Central memory CD8-positive, alpha-beta T cell (primary cell): ENCODE results near the gene ECE1.
"Not testable (repeated sequence)": the region's sequence is repeated elsewhere in the genome, so short reads cannot be mapped to it uniquely, and the experiment has no call there.

Experiments used
- ATAC-seq: fragments of 150-1000 bp; cut with Tn5 transposase; replicated peaks from 2 replicates; pipeline ENCODE4 v1.10.0; 2022; ENCODE audit warnings: mild to moderate bottlenecking, moderate FRiP score, moderate number of reproducible peaks; ENCODE audit not compliant: poor library complexity, severe bottlenecking; ENCODE audit errors: extremely low read depth
- DNase-seq, 2 donors: peaks; one replicate each; pipeline ENCODE4 v3.0.0; 2021; ENCODE audit warnings: low spot score in 2 of 2
- H3K27ac Mint-ChIP-seq: one replicate; pipeline ENCODE4 v1.8.0; 2022; ENCODE audit warnings: low read depth, mild to moderate bottlenecking, moderate library complexity, mixed read lengths
- H3K27me3 Mint-ChIP-seq: one replicate; pipeline ENCODE4 v1.8.0; 2022; ENCODE audit warnings: mixed read lengths
- H3K36me3 Mint-ChIP-seq: one replicate; pipeline ENCODE4 v1.8.0; 2022; ENCODE audit warnings: mild to moderate bottlenecking, moderate library complexity, mixed read lengths; ENCODE audit not compliant: insufficient read depth
- H3K4me1 Mint-ChIP-seq: one replicate; pipeline ENCODE4 v1.8.0; 2022; ENCODE audit warnings: mixed read lengths
- H3K4me3 Mint-ChIP-seq: one replicate; pipeline ENCODE4 v1.8.0; 2022; ENCODE audit warnings: mild to moderate bottlenecking, moderate library complexity, mixed read lengths
- H3K9me3 Mint-ChIP-seq: one replicate; pipeline ENCODE4 v1.8.0; 2022; ENCODE audit warnings: mixed read lengths

The ECE1 gene

DNA sequence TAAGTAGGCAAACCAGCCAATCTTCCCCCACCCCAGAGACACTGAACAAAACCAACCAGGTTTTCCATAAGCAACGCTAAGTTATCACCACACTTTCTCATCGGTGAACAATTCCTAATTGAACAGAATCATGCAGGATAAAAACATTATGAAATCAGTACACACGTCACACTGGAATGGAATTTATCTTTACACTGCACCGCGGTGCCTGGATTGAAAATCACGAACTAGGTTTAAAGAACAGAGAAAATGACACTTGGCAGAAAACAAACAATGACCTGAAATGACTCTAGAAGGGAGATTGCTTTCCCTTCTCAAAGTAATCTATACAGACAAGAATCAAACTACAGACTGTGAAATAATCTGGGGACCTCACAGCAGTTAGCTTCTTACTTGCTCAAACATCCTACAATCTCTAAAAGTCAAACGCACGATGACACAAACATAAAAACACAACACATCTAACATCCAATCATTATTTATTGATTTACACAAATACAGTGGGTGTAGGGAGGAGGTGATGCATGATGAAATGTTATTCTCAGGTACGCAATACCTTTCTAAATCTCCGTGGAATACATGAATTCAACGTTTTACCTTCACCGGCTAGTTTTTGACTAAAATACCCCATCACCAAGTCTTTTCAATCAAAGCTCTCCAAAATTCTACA lies 115.5 kb downstream of the ECE1 start:
- H3K4me1 Mint-ChIP-seq: peaks cover 39% of the 10 kb centered on the region
- no peaks in the 10 kb centered on the region for H3K9me3 Mint-ChIP-seq
- H3K36me3 Mint-ChIP-seq: peaks cover 14% of the 10 kb centered on the region
- ATAC-seq (no peak), DNase-seq (no peak)
- peak overlapping the region; percentile 90 for H3K4me3 Mint-ChIP-seq
- H3K27me3 Mint-ChIP-seq: no peaks in the 10 kb centered on the region
- H3K27ac Mint-ChIP-seq: peak overlapping the region; percentile 97

DNA sequence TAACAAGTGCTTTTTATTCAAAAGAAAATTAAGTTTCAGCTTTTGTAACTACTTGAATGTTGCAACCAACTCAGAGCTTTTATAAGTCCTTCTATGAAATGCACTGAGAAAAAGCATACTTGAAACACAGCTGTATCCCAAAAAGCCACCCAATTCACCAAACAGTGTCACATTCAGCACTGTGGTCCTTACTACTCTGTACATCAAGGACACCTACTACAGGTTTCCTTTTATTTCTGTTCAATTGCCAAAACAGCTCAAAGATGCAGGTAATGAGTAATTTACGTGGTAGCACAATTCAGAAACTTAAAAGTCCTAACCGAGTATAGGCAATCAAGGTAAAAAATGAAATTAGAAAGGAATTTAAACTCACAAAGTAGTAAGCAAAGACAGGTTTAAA lies 116.0 kb downstream of the ECE1 start:
- peak overlapping the region; percentile 90 for H3K4me3 Mint-ChIP-seq
- DNase-seq (no peak), ATAC-seq (no peak)
- peak overlapping the region; percentile 14 for H3K27ac Mint-ChIP-seq
- peaks cover 39% of the 10 kb centered on the region for H3K4me1 Mint-ChIP-seq
- H3K9me3 Mint-ChIP-seq: no peaks in the 10 kb centered on the region
- no peaks in the 10 kb centered on the region for H3K27me3 Mint-ChIP-seq
- H3K36me3 Mint-ChIP-seq: peaks cover 14% of the 10 kb centered on the region

DNA sequence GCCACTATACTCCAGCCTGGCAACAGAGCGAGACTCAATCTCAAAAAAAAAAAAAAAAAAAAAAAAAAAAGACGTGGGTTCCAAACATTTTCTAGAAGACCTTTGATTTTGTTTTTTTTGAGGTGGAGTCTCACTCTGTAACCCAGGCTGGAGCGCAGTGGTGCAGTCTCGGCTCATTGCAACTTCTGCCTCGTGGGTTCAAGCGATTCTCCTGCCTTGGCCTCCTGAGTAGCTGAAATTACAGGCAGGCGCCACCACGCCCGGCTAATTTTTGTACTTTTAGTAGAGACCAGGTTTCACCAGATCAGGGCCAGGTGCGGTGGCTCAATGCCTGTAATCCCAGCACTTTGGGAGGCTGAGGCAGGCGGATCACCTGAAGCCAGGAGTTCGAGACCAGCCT lies 117.2 kb downstream of the ECE1 start:
- Mint-ChIP-seq H3K36me3 (peaks cover 17% of the 10 kb centered on the region), H3K4me1 (peaks cover 39% of the 10 kb centered on the region)
- not testable (repeated sequence) for H3K4me3 Mint-ChIP-seq, H3K27ac Mint-ChIP-seq, H3K27me3 Mint-ChIP-seq, ATAC-seq, DNase-seq, H3K9me3 Mint-ChIP-seq

DNA sequence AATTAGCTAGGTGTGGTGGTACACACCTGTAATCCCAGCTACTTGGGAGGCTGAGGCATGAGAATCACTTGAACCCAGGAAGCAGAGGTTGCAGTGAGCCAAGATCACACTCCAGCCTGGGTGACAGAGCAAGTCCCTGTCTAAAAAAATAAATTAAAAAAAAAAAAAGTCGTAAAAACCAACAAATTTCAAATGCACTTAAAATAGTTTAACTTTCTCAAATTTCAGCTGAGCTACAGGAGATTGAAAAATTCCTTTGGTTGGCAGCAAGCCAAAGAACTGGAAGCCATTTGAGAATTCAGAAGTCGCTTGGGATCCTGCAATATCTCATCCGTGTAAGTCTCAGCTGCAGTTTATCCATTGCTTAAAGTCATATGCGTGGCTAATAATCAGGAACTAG lies 119.4 kb downstream of the ECE1 start:
- H3K4me1 Mint-ChIP-seq: peaks cover 41% of the 10 kb centered on the region
- not testable (repeated sequence) for ATAC-seq, DNase-seq, H3K27me3 Mint-ChIP-seq, H3K27ac Mint-ChIP-seq, H3K9me3 Mint-ChIP-seq, H3K4me3 Mint-ChIP-seq
- H3K36me3 Mint-ChIP-seq: peaks cover 19% of the 10 kb centered on the region

DNA sequence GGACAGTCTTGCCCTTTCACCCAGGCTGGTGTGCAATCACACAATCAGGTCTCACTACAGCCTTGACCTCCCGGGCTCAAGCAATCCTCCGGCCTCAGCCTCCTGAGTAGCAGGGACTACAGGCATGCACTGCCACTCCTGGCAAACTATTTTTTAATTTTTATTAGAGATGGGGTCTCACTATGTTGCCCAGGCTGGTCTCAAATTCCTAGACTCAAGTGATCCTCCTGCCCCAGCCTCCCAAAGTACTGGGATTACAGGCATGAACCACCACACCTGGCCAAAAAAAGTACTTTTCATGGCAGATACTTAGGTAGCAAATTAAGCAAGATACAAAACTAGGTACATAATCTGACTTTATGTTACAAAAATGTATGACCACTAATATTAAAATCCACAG lies 121.8 kb downstream of the ECE1 start:
- H3K36me3 Mint-ChIP-seq: peaks cover 14% of the 10 kb centered on the region
- ATAC-seq (no peak), DNase-seq (no peak)
- H3K27ac Mint-ChIP-seq: no peak overlapping the region
- no peak overlapping the region for H3K4me3 Mint-ChIP-seq
- no peaks in the 10 kb centered on the region for H3K9me3 Mint-ChIP-seq
- H3K4me1 Mint-ChIP-seq: peaks cover 31% of the 10 kb centered on the region
- H3K27me3 Mint-ChIP-seq: no peaks in the 10 kb centered on the region
